GM21786 (cell line): Measurements from ENCODE around the gene FUT8.
"Not testable (repeated sequence)": the region's sequence is repeated elsewhere in the genome, so short reads cannot be mapped to it uniquely, and the experiment has no call there.

Experiments used
- ATAC-seq: cut with Tn5 transposase; IDR thresholded peaks from one replicate; pipeline ENCODE4 v1.9.1; 2021; ENCODE audit not compliant: unreplicated experiment

FUT8 gene

GRCh38 chr14:65449647-65450046, 37.1 kb downstream of the FUT8 start:
- ATAC-seq, result no peak

- ATAC-seq, result no peak
Observed at GRCh38 chr14:65453807-65454480, 41.4 kb downstream of the FUT8 start.

- no peak for ATAC-seq
Observed at GRCh38 chr14:65456247-65456646, 43.7 kb downstream of the FUT8 start.

GRCh38 chr14:65461730-65462129, 49.2 kb downstream of the FUT8 start:
- no peak for ATAC-seq

GRCh38 chr14:65462411-65462810, 49.9 kb downstream of the FUT8 start:
- ATAC-seq, result peak; percentile 76

- ATAC-seq, result no peak
Observed at GRCh38 chr14:65465584-65465983, 53.1 kb downstream of the FUT8 start.

GRCh38 chr14:65467926-65468325, 55.4 kb downstream of the FUT8 start:
- ATAC-seq, result not testable (repeated sequence)

- ATAC-seq, result no peak
Observed at GRCh38 chr14:65469903-65470302, 57.4 kb downstream of the FUT8 start.

- ATAC-seq, result no peak
Observed at GRCh38 chr14:65470404-65470880, 57.9 kb downstream of the FUT8 start.

GRCh38 chr14:65471038-65471878, 58.7 kb downstream of the FUT8 start:
- peak; percentile 74 for ATAC-seq

GRCh38 chr14:65472189-65472588, 59.7 kb downstream of the FUT8 start:
- ATAC-seq, result no peak

- peak; percentile 72 for ATAC-seq
Observed at GRCh38 chr14:65476273-65476941, 63.9 kb downstream of the FUT8 start.

GRCh38 chr14:65476942-65477318, 64.4 kb downstream of the FUT8 start:
- peak; percentile 21 for ATAC-seq

- no peak for ATAC-seq
Observed at GRCh38 chr14:65478017-65478416, 65.5 kb downstream of the FUT8 start.

GRCh38 chr14:65478596-65478995, 66.1 kb downstream of the FUT8 start:
- peak; percentile 40 for ATAC-seq

GRCh38 chr14:65479386-65479785, 66.9 kb downstream of the FUT8 start:
- no peak for ATAC-seq

GRCh38 chr14:65482757-65483438, 70.4 kb downstream of the FUT8 start:
- ATAC-seq, result no peak

- ATAC-seq, result no peak
Observed at GRCh38 chr14:65483647-65484046, 71.1 kb downstream of the FUT8 start.

- no peak for ATAC-seq
Observed at GRCh38 chr14:65485516-65485915, 73.0 kb downstream of the FUT8 start.

GRCh38 chr14:65486863-65487262, 74.3 kb downstream of the FUT8 start:
- no peak for ATAC-seq
